Left lobe of liver (tissue), 2 donors: ENCODE results near the gene ADGB. TPM values are rescaled to one million over a fixed set of nuclear protein-coding genes. Genes with fewer than 3 reads are reported as not detected.

Source experiments
- ATAC-seq: fragments of 200-7000 bp; cut with Tn5 transposase; one replicate; pipeline ENCODE4 v1.9.1; 2020; ENCODE audit warnings: mild to moderate bottlenecking, moderate library complexity
- DNase-seq: peaks from one replicate; pipeline ENCODE4 v3.0.0-alpha.2; 2020; ENCODE audit warnings: low spot score
- total RNA-seq: library from RNA; stranded (reverse); gene quantifications from one replicate; pipeline ENCODE4 v1.2.1, GENCODE V29; 2021
- donor health status: DM: no; HTN: no; CAD: no; lungs with moderate emphysema.
- donor health status: DM: no; HTN: yes; CAD: no.

Gene ADGB
- total RNA-seq, 1 donor from 2014 or later, result not detected

DNA sequence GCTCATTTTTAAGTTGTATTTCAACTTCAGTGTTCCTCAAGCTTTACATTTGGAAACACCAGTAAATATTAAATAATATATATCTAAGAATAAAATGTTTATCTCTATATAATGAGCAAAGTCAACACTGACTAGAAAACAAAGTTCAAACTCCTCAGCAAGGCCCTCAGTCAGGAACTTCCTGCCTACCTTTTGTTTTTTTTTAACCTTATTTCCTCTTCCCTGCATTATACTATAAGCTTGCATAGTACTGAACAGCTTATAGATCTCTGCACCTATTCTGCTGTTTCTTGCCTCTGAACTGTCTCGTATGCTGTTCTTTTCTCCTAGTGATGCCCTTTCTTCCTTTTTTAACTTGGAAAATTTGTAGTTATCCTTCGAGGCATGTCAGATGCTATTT, 29.6 kb downstream of the ADGB start:
- DNase-seq (no peak), ATAC-seq (no peak)

DNA sequence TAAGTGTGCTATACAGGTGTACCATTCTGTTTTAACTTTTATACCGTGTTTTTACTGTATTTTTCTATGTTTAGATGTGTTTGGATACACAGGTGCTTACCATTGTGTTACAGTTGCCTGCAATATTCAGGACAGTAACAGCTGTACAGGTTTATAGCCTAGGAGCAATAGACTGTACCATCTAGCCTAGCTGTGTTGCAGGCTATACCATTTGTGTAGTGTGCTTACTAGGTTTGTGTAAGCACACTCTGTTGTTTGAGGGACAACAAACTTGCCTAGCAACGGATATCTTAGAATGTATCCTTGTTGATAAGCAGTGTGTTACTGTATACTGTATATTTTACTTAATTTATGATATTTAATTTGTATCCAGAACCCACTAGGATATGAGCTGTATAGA, 35.2 kb downstream of the ADGB start:
- ATAC-seq (no peak), DNase-seq (no peak)

DNA sequence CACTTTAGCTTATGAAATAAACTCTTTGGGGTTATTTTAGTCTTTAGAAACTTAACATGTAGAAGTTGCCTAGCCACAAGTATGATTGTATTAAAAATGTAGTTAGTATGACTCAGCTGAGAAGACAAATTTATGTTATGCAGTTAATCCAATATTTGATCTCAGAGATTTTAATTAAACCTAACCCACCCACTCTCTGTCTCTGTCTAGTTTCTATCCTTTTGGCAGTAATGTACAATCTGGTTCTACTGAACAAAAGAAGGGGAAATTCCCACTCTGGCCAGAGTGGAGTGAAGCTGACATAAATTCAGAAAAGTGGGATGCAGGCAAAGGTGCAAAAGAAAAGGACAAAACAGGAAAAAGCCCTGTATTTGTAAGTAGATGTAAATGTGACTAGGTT, 36.4 kb downstream of the ADGB start:
- no peak for DNase-seq
- ATAC-seq, result no peak

DNA sequence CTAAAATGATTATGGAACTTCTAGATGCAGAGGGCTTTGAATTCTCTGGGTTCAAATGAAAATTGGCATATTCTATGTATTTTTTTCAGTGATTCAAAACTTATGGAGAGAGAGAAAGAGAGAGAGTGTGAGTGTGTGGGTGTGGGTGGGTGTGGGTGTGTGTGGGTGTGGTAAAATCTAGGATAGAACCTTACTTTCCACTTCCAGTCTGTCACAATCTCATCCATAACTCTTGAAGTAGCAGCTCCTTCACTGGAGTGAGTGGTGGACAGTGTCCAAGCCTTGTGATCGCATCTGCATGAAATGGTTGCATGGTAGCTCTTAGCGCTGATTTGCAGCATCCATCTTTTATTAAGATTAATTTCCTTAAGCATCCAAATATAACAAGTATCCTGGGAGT, 37.7 kb downstream of the ADGB start:
- DNase-seq (no peak), ATAC-seq (no peak)

DNA sequence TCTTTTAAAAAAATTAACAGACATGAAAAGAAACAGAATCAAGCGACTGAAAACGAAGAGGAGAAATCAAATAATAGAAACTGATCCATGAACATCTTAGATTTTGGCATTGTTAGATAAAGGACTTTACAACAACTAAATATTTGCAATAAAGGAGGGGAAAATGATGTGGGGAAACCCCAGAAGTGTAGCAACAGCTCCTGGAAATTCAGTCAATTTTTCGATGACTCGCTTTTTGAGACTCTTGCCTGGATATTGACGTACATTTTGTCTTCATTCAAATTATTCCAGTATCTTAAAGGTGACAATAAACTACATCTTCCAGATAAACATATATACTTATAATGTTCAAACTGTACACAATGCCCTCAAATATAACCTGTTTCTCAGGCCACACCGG, 44.1 kb downstream of the ADGB start:
- DNase-seq, result no peak
- no peak for ATAC-seq

DNA sequence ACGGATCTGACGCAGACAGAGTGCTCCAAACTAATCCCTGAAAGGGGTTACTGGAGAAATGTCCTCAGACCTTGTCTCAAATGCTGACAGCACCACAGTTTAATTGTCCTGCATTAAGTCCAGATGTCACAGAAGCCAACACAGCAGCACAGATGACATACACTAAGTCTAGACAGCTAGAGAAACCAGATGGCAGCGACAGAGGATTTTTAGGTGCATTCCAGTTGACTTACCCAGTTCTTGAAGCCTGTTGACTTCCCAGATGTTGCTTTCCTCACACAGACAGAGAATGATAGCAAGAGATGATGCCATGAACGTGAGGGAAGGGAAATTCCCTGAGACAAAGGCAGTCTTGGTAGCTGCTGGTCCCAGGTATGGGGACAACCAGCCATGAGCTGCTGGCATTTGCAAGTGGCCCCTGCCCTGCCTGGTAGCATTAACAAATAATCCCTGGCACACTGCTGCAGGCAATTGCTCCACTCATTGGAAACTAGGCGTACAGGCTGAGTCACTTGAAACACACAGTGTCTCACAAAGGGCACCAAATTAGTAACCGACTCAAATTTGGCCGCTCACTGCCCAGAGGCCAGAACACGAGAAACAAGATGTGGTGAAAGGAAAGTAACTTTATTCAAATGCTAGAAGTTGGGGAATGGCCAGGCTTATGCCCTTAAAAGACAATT, 52.2 kb downstream of the ADGB start:
- ATAC-seq (no peak), DNase-seq (no peak)

DNA sequence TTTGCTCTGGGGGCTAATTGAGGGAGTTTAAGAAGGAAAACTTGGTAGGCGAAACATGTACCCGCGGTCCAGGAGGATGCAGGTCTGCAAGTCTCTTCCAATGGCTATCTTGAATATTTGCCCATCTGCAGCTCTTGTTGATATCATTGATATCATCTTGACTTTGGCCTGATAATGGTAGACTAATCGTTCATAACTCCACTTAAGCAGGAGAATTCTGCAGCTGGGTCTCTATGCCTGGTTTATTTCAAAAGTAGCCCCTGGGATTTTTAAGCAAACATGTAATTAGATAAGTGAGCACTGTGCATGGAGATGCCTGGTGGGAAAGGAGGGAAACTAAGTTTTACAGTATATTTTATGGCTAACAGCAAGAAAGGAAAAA, 52.7 kb downstream of the ADGB start:
- no peak for ATAC-seq

DNA sequence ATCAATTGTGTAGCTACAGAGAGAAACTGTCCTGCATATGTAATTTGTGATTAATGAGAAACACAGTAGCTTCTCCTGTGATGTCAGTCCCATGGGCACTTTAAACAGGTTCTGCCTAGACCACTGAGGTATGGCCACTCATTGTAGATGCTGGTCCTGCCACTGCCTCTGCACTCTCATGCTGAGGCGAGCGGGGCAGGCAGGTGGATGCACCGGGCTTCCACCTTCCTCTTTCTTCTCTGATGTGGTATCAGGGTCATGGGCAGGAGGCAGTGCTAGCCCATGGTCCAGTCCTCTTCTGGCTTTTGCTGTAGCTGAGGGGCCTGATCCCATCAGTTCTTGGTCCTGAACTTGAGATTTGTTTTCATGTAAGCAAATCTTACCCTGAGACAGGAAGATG, 58.7 kb downstream of the ADGB start:
- ATAC-seq (no peak), DNase-seq (no peak)

More for the DNA sequence above, 52.7 kb downstream of the ADGB start:
- no peak for DNase-seq

DNA sequence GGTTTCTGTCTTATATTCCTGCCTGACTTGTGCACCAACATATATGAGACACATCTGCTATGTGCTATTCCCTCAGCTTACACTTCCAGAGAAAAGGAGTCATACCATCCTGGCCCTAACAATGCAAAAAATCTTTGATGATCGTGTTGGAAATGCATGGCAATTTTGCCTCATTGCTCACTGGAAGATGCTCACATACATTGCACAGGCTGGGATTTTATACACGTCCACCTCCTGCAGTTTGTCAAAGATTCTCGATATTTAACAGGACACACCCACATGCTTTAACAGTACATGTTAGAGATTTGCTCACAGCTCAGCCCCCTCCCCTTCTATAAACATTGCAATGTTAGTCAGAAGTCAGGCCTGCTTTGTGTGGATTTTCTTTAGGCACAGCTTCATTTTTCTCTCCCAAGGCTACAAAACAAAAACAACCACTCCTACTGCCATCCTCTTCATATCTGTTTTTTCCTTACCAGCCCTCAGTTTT, 66.1 kb downstream of the ADGB start:
- ATAC-seq (no peak), DNase-seq (no peak)

DNA sequence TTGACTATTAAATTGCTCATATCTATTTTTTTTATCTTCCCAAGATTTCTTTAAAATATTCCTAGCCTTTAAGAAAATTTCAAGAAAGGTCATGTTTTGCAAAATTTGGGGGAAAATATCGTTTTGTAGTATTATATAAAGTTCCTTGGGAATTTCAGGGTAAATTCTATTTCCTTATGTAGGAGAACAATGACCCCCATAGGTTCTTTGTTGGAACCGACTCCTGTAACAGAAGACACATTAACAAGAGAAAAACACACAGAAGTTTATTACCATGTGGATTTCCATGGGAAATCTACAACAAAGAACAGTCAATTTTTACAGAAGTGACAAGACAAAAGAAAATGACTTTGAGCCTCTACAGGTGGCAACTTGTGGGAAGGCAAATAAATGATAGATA, 68.1 kb downstream of the ADGB start:
- no peak for ATAC-seq
- DNase-seq, result no peak

DNA sequence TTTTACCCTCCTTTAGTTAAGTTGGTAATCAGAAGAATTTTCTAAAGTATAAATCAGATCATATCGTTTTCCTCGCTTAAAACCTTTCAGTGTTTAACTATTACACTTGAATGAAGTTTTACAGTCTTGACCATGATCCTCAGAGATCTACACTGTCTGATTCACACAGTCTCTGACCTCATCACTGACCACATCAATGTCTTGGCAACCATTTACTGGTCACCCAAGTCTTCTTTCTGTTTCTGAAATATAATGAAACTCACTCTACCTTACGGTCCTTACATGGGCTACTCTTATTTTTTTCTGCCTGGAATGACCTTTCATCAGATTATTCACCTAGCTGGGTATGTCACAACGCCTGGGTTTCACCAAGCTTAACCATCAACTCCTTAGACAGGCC, 71.4 kb downstream of the ADGB start:
- DNase-seq (no peak), ATAC-seq (no peak)

DNA sequence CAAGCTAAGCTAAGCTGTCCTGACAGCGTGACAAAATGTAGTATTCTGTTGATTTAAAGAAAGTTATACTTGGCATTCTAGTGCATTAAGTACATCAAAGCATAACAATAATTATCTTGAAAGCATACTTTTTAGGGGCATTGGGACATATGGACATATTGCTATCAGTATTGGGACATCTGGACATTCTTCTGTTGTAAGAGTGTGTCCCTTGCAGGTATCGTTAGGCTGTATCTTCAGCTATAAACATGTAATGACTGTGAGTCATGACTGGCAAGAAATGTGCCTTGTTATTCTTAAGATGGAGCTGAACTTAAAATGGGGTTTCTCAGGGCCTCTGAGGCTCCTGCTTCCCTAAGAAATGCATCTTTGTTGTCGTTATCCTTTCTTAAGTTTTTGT, 74.3 kb downstream of the ADGB start:
- DNase-seq, result no peak
- ATAC-seq, result no peak

DNA sequence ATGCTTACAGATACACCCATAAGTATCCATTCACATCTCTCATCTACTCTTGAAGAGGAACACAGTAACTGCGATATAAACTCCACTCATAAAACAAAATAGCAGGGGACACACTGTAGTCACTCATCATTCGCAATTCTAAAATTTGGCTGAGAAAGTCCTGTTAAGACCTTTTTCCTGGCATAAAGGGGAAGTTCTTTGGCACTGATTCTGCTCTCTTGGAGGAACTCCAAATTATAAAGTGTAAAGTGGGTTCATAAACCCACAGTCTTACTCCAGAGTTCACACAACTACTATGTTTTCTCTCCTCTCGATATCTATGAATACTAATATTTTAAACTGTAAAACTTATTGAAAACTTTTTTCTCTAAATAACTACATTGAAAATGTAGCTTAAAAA, 80.6 kb downstream of the ADGB start:
- no peak for ATAC-seq
- no peak for DNase-seq

DNA sequence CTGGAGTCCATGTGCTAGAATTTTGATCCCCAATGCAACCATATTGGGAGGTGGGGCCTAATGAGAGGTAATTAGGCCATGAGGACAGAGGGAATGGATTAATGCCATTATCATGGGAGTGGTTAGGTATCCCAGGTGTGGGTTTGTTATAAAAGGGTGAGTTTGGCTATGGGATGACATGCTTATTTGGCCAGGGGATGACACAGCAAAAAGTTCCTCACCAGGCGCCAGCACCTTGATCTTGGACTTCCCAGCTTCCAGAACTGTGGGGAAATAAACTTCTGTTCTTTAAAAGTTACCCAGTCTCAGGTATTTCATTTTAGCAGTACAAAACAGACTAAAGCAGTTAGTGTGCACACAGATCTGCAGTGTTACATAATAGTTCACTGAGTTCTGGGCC, 84.1 kb downstream of the ADGB start:
- ATAC-seq (no peak), DNase-seq (no peak)

DNA sequence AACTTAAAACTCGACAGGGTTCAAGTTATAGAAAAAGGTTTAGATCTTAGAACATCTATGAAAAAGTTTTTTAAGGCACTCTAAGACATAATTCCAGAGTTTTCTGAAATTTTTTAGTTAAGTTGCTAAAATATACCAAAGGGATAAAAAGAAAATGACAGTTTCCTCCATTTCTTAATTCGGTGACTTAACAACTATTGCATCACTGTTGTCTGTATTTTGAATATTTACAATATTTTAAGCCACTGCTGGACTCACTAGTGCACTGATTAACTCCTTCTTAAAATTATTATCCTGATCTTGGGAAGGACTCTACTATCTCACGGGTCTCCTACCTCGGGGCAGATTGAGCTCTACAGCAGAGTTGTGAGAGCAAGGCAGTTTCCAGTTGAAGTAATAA, 91.0 kb downstream of the ADGB start:
- ATAC-seq (no peak), DNase-seq (no peak)

DNA sequence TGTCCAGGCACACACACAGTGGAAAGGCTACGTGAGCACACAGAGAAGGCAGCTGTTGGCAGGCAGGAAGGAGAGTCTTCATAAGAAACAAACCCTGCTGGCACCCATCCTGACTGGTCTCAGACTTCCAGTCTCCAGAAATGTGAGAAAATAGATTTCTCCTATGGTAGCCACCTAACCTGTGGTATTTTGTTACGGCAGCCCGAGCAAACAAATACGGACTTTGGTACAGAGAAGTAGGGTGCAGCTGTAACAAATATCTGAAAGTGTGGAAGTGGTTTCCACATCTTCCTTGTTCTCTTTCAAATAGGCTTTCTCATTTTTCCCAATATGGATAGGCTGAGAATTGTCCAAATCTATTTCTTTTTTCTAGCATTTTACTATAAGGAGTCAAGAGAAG, 94.6 kb downstream of the ADGB start:
- DNase-seq (no peak), ATAC-seq (no peak)

DNA sequence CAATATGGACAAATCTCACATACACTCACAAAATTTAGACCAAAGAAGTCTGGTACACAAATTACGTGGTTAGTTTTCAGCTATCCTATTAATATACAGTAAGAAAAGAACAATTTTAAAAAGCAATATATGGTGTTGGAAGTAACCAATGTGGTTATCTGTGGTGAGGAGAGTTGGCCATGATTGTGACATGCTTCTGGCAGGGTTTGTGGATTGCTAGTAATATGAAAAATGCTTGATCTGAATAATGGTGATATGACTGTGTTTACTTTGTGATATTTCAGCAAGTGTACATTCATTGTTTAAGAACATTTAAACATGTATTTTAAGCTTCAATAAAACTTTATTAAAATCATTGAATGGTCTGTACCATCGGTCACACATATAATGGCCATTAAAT, 99.1 kb downstream of the ADGB start:
- ATAC-seq, result no peak

DNA sequence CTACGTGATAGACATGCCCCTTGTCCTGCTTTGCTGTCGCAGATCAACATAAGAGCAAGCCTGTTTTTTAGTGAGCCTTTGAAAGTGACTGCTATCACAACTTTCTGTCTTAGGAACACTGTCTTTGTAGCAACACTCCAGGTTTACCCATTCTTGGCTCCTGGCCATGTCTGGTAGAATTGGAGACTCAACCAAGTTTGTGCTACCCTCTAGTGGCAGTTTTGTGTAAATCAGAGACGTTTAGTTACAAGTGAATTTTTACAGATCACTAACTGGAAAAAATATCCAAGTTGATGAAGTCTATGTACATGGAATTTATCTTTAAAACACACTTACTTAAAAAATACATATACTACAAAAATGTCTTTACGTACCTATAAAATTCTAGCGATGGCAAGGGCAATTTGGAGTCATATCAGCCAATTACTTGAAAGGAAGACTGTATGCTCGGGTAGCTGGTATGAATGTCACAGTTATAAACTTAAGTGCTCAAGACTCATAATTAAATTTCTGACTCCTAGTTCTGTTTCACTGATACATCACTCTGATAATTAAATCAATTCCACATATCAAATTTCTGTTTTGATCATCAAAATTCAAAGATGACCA, 101.4 kb downstream of the ADGB start:
- DNase-seq, result peak; percentile 73
- peak; percentile 96 for ATAC-seq

More for the DNA sequence above, 99.1 kb downstream of the ADGB start:
- no peak for DNase-seq

DNA sequence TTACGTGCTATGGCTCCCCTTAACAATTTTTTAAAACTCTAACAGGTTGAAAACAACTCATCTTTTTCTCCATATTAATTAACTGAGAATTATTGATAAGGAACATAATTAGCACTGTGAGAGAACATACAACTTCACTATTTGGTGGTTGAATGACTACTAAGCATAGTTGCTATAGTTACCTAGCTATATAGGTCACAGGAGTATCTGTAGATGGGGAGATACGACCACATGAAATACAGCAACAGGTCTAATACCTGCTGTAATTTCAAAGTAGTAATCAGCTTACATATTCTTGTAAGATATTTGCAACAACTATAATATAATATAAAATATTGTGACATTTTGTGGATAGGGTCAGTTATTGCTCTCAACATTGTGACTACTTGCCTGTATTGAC, 102.9 kb downstream of the ADGB start:
- ATAC-seq (no peak), DNase-seq (no peak)

DNA sequence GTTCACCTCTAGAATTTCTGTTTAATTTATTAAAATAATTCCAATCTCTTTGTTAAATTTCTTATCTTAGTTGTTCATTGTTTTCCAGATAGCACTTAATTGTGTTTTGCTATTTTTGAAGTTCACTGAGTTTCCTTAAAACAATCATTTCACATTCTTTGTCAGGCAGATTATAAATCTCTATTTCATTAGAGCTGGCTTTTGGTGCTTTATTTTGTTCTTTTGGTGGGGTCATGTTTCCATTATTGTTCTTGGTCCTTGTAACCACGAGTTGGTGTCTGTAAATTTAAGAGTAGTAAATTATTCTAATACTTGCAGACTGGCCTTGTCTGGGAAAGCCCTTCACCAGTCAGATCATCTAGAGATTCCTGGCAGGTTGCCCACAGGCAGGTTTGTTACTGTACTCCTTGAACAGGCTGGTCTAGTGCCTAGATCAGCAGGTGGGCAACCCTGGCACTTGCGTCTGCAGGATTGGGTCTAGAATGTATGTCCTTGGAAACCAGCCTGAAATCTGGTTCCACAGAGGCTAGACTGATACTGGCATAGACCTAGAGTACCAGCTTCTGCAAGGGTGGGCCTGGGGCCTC, 110.4 kb downstream of the ADGB start:
- DNase-seq (no peak), ATAC-seq (no peak)

DNA sequence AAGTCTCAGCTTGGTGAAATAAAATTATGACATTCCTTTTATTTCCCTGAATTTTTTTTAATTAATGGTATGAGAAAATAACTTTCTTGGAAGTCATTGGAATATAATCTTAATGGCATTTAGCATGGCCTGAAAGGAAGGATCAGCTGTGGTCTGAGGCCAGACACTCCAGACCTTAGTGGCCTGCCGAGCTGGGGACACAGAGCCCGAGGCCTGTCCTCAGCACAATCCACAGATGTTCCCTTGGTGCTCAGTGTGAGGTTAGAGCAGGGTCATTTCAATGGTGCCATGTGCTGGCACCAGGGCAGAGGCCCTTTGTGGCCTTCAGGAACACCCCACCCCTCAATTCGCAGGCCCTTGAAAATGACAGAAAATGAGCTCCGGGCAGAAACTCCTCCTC, 120.6 kb downstream of the ADGB start:
- DNase-seq (no peak), ATAC-seq (no peak)

DNA sequence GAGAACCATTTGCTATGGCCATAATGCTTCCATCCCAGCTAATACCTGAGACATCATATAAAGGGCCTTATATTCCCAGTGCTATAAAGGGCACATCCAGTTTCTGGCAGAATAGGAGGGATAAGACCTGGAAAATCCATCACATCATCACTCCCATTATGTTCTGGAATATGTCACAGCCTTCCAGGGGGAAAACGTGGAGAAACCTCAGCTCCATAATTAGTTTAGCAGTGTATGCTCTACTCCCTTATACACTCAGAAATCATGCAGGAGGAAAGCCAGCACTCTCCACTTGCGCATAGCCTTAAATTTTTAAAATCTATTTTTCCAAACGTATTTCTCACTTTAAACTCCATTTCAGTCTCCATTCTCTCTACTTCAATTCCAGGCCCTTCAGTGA, 140.9 kb downstream of the ADGB start:
- DNase-seq, result no peak
- no peak for ATAC-seq

DNA sequence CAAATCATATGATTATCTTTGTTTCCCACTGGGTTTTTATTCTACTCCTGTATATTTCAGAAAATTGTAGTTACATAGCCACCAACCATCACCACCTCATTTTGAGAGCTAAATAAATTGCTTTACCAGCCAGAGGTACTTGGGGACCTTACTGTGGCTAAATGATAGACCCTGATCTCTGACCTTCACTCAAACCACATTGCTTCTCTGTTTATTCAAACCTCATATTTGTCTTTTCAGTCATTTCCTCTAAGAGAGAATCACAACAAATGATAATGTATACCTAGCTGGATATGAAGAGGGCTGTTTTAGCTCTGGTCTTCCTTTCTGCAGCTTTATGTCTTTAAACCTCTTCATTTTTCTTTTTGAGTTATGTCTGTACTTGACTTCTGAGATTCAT, 142.8 kb downstream of the ADGB start:
- ATAC-seq (no peak), DNase-seq (no peak)
